IMR-90 (cell line): ENCODE data around the gene PRSS33. TPM values are rescaled to one million over a fixed set of nuclear protein-coding genes. Genes with fewer than 3 reads are reported as not detected.

Experiments used
- ATAC-seq: fragments of 200-7000 bp; cut with Tn5 transposase; 2 replicates; pipeline ENCODE4 v1.9.1; 2020; ENCODE audit warnings: low read depth, mild to moderate bottlenecking, moderate library complexity
- BruUV-seq: library from RNA; stranded (reverse); fragments of 400-500 nt; replicated peaks from 2 replicates; lab custom pipeline; 2021; lab: Mats Ljungman, UMichigan
- CTCF ChIA-PET: fragments of 300-600 bp; formaldehyde crosslinking; extraction: SDS; loops from one replicate; lab custom pipeline; 2021; ENCODE audit warnings: antibody characterized with exemption; lab: Yijun Ruan, JAX
- POLR2A ChIA-PET: fragments of 300-600 bp; sonication (Branson Sonifier 250); formaldehyde crosslinking; loops from one replicate; lab custom pipeline; 2022; ENCODE audit warnings: antibody characterized with exemption; ENCODE audit not compliant: unreplicated experiment; lab: Charles Lee
- DNase-seq: peaks from one replicate; pipeline ENCODE4 v3.0.0; 2013
- H2AFZ ChIP-seq: replicated peaks from 2 replicates; pipeline ENCODE3; 2013; ENCODE audit warnings: low read length, mild to moderate bottlenecking; ENCODE audit not compliant: poor library complexity
- H2AK5ac ChIP-seq: 2 replicates; pipeline ENCODE4 v1.6.1; 2013; ENCODE audit warnings: low read depth, low read length, inconsistent platforms
- H2AK9ac ChIP-seq: replicated peaks from 2 replicates; pipeline ENCODE3; 2013; ENCODE audit warnings: mild to moderate bottlenecking, low read depth, low read length, moderate library complexity; ENCODE audit not compliant: poor library complexity
- H2BK120ac ChIP-seq: 2 replicates; pipeline ENCODE4 v1.6.1; 2013; ENCODE audit warnings: low read depth, low read length, inconsistent platforms
- H2BK15ac ChIP-seq: 3 replicates; pipeline ENCODE4 v1.6.1; 2013; ENCODE audit warnings: low read depth, low read length, inconsistent platforms
- H2BK20ac ChIP-seq: 2 replicates; pipeline ENCODE4 v1.6.1; 2013; ENCODE audit warnings: low read depth, mild to moderate bottlenecking, inconsistent platforms, low read length, moderate library complexity
- H2BK5ac ChIP-seq: 2 replicates; pipeline ENCODE4 v1.6.1; 2013; ENCODE audit warnings: mild to moderate bottlenecking, low read depth, low read length, inconsistent platforms; ENCODE audit not compliant: poor library complexity, severe bottlenecking
- H3K14ac ChIP-seq: replicated peaks from 2 replicates; pipeline ENCODE4 v1.6.1; 2013; ENCODE audit warnings: low read depth, low read length, inconsistent platforms
- H3K18ac ChIP-seq: 2 replicates; pipeline ENCODE4 v1.6.1; 2013; ENCODE audit warnings: low read depth, low read length, control low read depth
- H3K23ac ChIP-seq: 2 replicates; pipeline ENCODE4 v1.6.1; 2013; ENCODE audit warnings: low read depth, low read length, inconsistent platforms
- H3K27ac ChIP-seq: 2 replicates; pipeline ENCODE4 v1.5.1; 2013; ENCODE audit warnings: mild to moderate bottlenecking, control low read depth, low read length; ENCODE audit not compliant: insufficient read depth
- H3K27me3 ChIP-seq: 2 replicates; pipeline ENCODE4 v1.6.1; 2013; ENCODE audit warnings: low read length; ENCODE audit not compliant: control insufficient read depth, insufficient read depth
- H3K36me3 ChIP-seq: 2 replicates; pipeline ENCODE4 v1.6.1; 2013; ENCODE audit warnings: low read length, mixed read lengths; ENCODE audit not compliant: control insufficient read depth, insufficient read depth
- H3K4ac ChIP-seq: 2 replicates; pipeline ENCODE4 v1.6.1; 2013; ENCODE audit warnings: low read depth, low read length, inconsistent platforms
- H3K4me1 ChIP-seq: 2 replicates; pipeline ENCODE4 v1.6.1; 2013; ENCODE audit warnings: low read length, mixed read lengths; ENCODE audit not compliant: control insufficient read depth, insufficient read depth
- H3K4me2 ChIP-seq: 2 replicates; pipeline ENCODE4 v1.6.1; 2013; ENCODE audit warnings: low read depth, mild to moderate bottlenecking, control low read depth, low read length, moderate library complexity
- H3K4me3 ChIP-seq: 2 replicates; pipeline ENCODE4 v1.5.1; 2013; ENCODE audit warnings: low read depth, mild to moderate bottlenecking, control low read depth, low read length, moderate library complexity; ENCODE audit not compliant: insufficient read depth
- H3K56ac ChIP-seq: 2 replicates; pipeline ENCODE4 v1.6.1; 2013; ENCODE audit warnings: low read length, inconsistent platforms; ENCODE audit not compliant: insufficient read depth; ENCODE audit errors: extremely low read depth
- H3K79me1 ChIP-seq, 2 experiments: 2 replicates each; pipeline ENCODE4 v1.6.1; 2013; ENCODE audit warnings: low read length in 2 of 2, inconsistent platforms in 1 of 2, low read depth in 1 of 2
- H3K9ac ChIP-seq: 2 replicates; pipeline ENCODE4 v1.6.1; 2013; ENCODE audit warnings: low read depth, low read length, control low read depth
- H3K9me1 ChIP-seq: 2 replicates; pipeline ENCODE4 v1.6.1; 2013; ENCODE audit warnings: low read length, inconsistent platforms; ENCODE audit not compliant: insufficient read depth
- H3K9me3 ChIP-seq: 2 replicates; pipeline ENCODE4 v1.6.1; 2013; ENCODE audit warnings: low read length; ENCODE audit not compliant: control insufficient read depth, insufficient read depth
- H4K20me1 ChIP-seq: 2 replicates; pipeline ENCODE4 v1.6.1; 2013; ENCODE audit warnings: low read length, inconsistent platforms; ENCODE audit not compliant: insufficient read depth
- H4K5ac ChIP-seq: 2 replicates; pipeline ENCODE4 v1.6.1; 2013; ENCODE audit warnings: mild to moderate bottlenecking, low read depth, low read length, control low read depth
- H4K8ac ChIP-seq, 2 experiments: 2 replicates each; pipeline ENCODE4 v1.6.1; 2013; ENCODE audit warnings: low read depth in 2 of 2, low read length in 2 of 2, control low read depth in 1 of 2, inconsistent platforms in 1 of 2
- H4K91ac ChIP-seq: 2 replicates; pipeline ENCODE4 v1.6.1; 2013; ENCODE audit warnings: low read depth, low read length, inconsistent platforms; ENCODE audit not compliant: insufficient read depth
- CEBPB ChIP-seq: IDR thresholded peaks from 2 replicates; pipeline ENCODE4 v1.6.1; 2012; ENCODE audit warnings: low read depth, low read length, improper control_type of control experiment
- FOS ChIP-seq: fragments of 150-350 bp; IDR thresholded peaks from 2 replicates; pipeline ENCODE4 v1.6.1; 2016; ENCODE audit warnings: low read depth, low read length
- NFE2L2 ChIP-seq: fragments of 150-350 bp; IDR thresholded peaks from 2 replicates; pipeline ENCODE4 v1.6.1; 2016; ENCODE audit warnings: low read depth, mild to moderate bottlenecking, low read length
- POLR2A ChIP-seq: IDR thresholded peaks from 2 replicates; pipeline ENCODE4 v1.6.1; 2012; ENCODE audit warnings: mild to moderate bottlenecking, low read depth, low read length
- RCOR1 ChIP-seq: IDR thresholded peaks from 2 replicates; pipeline ENCODE4 v1.6.1; 2012; ENCODE audit warnings: mild to moderate bottlenecking, low read length, improper control_type of control experiment; ENCODE audit not compliant: insufficient replicate concordance
- WGBS, 2 experiments: methylation state at CpG; one replicate each; pipeline versions ENCODE4 v1.1.5 to v1.1.7; 2013; ENCODE audit warnings: missing lambda C conversion rate in 2 of 2; ENCODE audit not compliant: insufficient read length in 1 of 2; ENCODE audit errors: extremely low coverage in 2 of 2; 5-methylcytosine and 5-hydroxymethylcytosine counted together
- dilution Hi-C: fragments of 300-500 bp; cut with HindIII; formaldehyde crosslinking; loops from one replicate; pipeline ENCODE4 v1.14.3; 2018; ENCODE audit warnings: low sequenced_read_pairs; ENCODE audit not compliant: unreplicated experiment
- in situ Hi-C: fragments of 300-500 bp; cut with MboI; formaldehyde crosslinking; loops from 3 replicates; pipeline ENCODE4 v1.14.3; 2019; ENCODE audit warnings: low sequenced_read_pairs, inconsistent platforms, mixed read lengths
- intact Hi-C: fragments of 100-400 bp; cut with micrococcal nuclease; formaldehyde crosslinking; loops from 2 replicates; pipeline ENCODE4 v1.10.0; 2022
- polyA plus RNA-seq, 3 experiments: library from polyadenylated mRNA; depleted of rRNA; stranded (reverse); fragments of >200 nt; gene quantifications; 2 replicates each; pipeline ENCODE4 v1.2.3, GENCODE V29; 2012; ENCODE audit warnings: low replicate concordance in 1 of 3
- total RNA-seq: library from RNA; depleted of rRNA; stranded (reverse); fragments of >200 nt; gene quantifications from 2 replicates; pipeline ENCODE4 v1.2.3, GENCODE V29; 2012
- TF ChIP-seq, protein P1 (sequence below): fragments of 150-350 bp; IDR thresholded peaks from 2 replicates; pipeline ENCODE4 v1.6.1; 2017; ENCODE audit warnings: mild to moderate bottlenecking, antibody characterized with exemption, low read length, low read depth

PRSS33 gene
- total and polyA plus RNA-seq, 2 of the 4 experiments (the other 2 are of a cell fraction), result not detected

DNA sequence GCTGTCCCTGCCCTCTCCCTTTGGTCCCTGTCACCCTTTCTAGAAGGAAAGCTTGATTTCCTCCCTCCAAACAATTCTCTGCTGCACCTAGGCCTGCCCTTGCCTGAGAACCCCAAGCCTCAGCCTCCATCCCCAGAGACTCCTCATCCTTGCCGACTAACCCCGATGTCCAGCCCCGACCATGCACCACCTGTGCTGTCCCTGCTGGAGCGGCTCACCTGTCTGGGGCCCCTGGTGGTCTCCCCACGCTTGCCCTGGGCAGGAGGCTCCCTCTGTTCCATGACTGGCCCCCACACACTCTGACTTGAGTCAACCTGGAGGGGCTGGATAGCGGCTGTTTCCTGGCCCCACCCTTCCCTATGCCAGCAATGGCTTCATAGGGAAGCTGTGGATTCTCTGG lies 46.9 kb downstream of the PRSS33 start:
- no peak overlapping the region for H2AK5ac ChIP-seq
- no peaks in the 10 kb centered on the region for H3K4me1 ChIP-seq
- H3K4ac ChIP-seq, result no peak overlapping the region
- H3K27me3 ChIP-seq, result no peaks in the 10 kb centered on the region; the same call in 1 of the 2 replicates
- no peak overlapping the region for H2AFZ ChIP-seq
- no peaks in the 10 kb centered on the region for H3K9me1 ChIP-seq
- BruUV-seq, result no TSS peak
- no peak overlapping the region for H2BK5ac ChIP-seq
- DNase-seq (no peak), ATAC-seq (no peak)
- H3K4me2 ChIP-seq, result no peak overlapping the region
- TF ChIP-seq FOS (no peak), CEBPB (no peak), RCOR1 (no peak), NFE2L2 (no peak), POLR2A (no peak)
- TF ChIP-seq, protein P1, sequence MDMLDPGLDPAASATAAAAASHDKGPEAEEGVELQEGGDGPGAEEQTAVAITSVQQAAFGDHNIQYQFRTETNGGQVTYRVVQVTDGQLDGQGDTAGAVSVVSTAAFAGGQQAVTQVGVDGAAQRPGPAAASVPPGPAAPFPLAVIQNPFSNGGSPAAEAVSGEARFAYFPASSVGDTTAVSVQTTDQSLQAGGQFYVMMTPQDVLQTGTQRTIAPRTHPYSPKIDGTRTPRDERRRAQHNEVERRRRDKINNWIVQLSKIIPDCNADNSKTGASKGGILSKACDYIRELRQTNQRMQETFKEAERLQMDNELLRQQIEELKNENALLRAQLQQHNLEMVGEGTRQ, result no peak
- intact Hi-C loops, result no loop called here
- no peaks in the 10 kb centered on the region for H3K79me1 ChIP-seq
- no peaks in the 10 kb centered on the region for H3K36me3 ChIP-seq
- H3K56ac ChIP-seq, result no peak overlapping the region
- dilution Hi-C loops, result no loop called here
- H4K91ac ChIP-seq, result no peak overlapping the region
- H4K5ac ChIP-seq, result no peak overlapping the region
- WGBS, 2 experiments, result no CpG with 5 or more reads among the region's 6 CpGs
- H2BK15ac ChIP-seq, result no peak overlapping the region
- H2BK120ac ChIP-seq, result no peak overlapping the region
- ChIA-PET POLR2A (interaction anchor here (1.3 kb wide), 1 partner anchor 11 kb away, joined by 4 read pairs; no protein-coding TSS in a partner anchor), CTCF (no interaction called here)
- H3K14ac ChIP-seq, result no peak overlapping the region
- no peak overlapping the region for H3K9ac ChIP-seq
- no peak overlapping the region for H2AK9ac ChIP-seq
- no peak overlapping the region for H3K4me3 ChIP-seq
- H4K8ac ChIP-seq, result no peak overlapping the region
- no peak overlapping the region for H3K23ac ChIP-seq
- no peaks in the 10 kb centered on the region for H3K9me3 ChIP-seq
- no peak overlapping the region for H3K27ac ChIP-seq
- H2BK20ac ChIP-seq, result no peak overlapping the region
- in situ Hi-C loops, result no loop called here
- H4K20me1 ChIP-seq, result no peaks in the 10 kb centered on the region
- H3K18ac ChIP-seq, result no peak overlapping the region
